ENCODE measurements around the gene COL4A3.
A peak's percentile ranks its signal among the peaks of the same experiment; 100 is the strongest.

The COL4A3 gene

GRCh38 chr2:227363756-227364155, 199.3 kb downstream of the COL4A3 start:
- Histone ChIP-seq H3K9ac (ENCODE audit: low read depth, low read length) (no peak overlapping the region), H3K4me2 (ENCODE audit: insufficient read depth, low read length) (no peak overlapping the region), H3K79me2 (ENCODE audit: insufficient read depth, low read length) (no peaks in the 10 kb centered on the region), H3K36me3 (ENCODE audit: insufficient read depth, low read length) (peaks cover 16% of the 10 kb centered on the region; the same call in 1 of the 2 replicates), H3K9me3 (ENCODE audit: insufficient read depth, low read length, severe bottlenecking) (no peaks in the 10 kb centered on the region), H4K20me1 (ENCODE audit: insufficient read depth, low read length) (no peaks in the 10 kb centered on the region), H3K4me3 (ENCODE audit: low read depth in 1 of 2, low read length in 2 of 2) (no peak overlapping the region), H3K27me3 (ENCODE audit: insufficient read depth, low read length, poor library complexity) (no peaks in the 10 kb centered on the region), H2AFZ (ENCODE audit: low read depth, low read length) (no peak overlapping the region), H3K4me1 (ENCODE audit: insufficient read depth, low read length) (no peaks in the 10 kb centered on the region), H3K27ac (ENCODE audit: low read length) (no peak overlapping the region)
- DNase-seq (no peak), ATAC-seq (ENCODE audit: insufficient read depth, low read depth) (no peak)
- TF ChIP-seq EZH2 (IDR thresholded peaks at IDR 0.05; ENCODE audit: borderline replicate concordance, low read depth, low read length, severe bottlenecking) (no peak), CTCF (IDR thresholded peaks at IDR 0.05; ENCODE audit: borderline replicate concordance, extremely low read depth, low read length, poor library complexity, severe bottlenecking) (peak; percentile 42)

All from DND-41 (cell line).